H9 (cell line): ENCODE data around the gene OPRD1. TPM values are rescaled to one million over a fixed set of nuclear protein-coding genes. Genes with fewer than 3 reads are reported as not detected.

Source experiments
- DNase-seq: peaks from one replicate; pipeline ENCODE4 v3.0.0-alpha.2; 2017
- H2AFZ ChIP-seq: one replicate; pipeline ENCODE4 v1.6.1; 2013; ENCODE audit warnings: mild to moderate bottlenecking, low read length, control low read depth, moderate library complexity
- H2AK5ac ChIP-seq: 2 replicates; pipeline ENCODE4 v1.6.1; 2013; ENCODE audit warnings: low read length, control low read depth, mixed read lengths; ENCODE audit not compliant: insufficient read length
- H2BK120ac ChIP-seq: one replicate; pipeline ENCODE4 v1.6.1; 2013; ENCODE audit warnings: low read depth, mild to moderate bottlenecking, low read length, control low read depth, inconsistent platforms; ENCODE audit not compliant: poor library complexity, severe bottlenecking
- H2BK12ac ChIP-seq: 2 replicates; pipeline ENCODE4 v1.6.1; 2013; ENCODE audit warnings: low read length, control low read depth, mixed read lengths, low read depth; ENCODE audit not compliant: insufficient read length
- H2BK15ac ChIP-seq: 2 replicates; pipeline ENCODE4 v1.6.1; 2013; ENCODE audit warnings: low read depth, low read length, control low read depth
- H2BK20ac ChIP-seq: one replicate; pipeline ENCODE4 v1.6.1; 2013; ENCODE audit warnings: low read depth, mild to moderate bottlenecking, low read length, control low read depth, inconsistent platforms; ENCODE audit not compliant: poor library complexity, severe bottlenecking
- H2BK5ac ChIP-seq: 2 replicates; pipeline ENCODE4 v1.6.1; 2013; ENCODE audit warnings: low read length, control low read depth, mixed read lengths; ENCODE audit not compliant: insufficient read length
- H3K14ac ChIP-seq: 2 replicates; pipeline ENCODE4 v1.6.1; 2013; ENCODE audit warnings: low read length, control low read depth; ENCODE audit not compliant: insufficient read depth
- H3K18ac ChIP-seq: 2 replicates; pipeline ENCODE4 v1.6.1; 2013; ENCODE audit warnings: low read depth, mild to moderate bottlenecking, mixed read lengths, low read length, control low read depth; ENCODE audit not compliant: insufficient read length
- H3K23ac ChIP-seq: 2 replicates; pipeline ENCODE4 v1.6.1; 2013; ENCODE audit warnings: low read length, control low read depth, mixed read lengths, low read depth; ENCODE audit not compliant: insufficient read length
- H3K23me2 ChIP-seq: 2 replicates; pipeline ENCODE4 v1.6.1; 2013; ENCODE audit warnings: low read depth, mild to moderate bottlenecking, mixed read lengths, low read length, control low read depth; ENCODE audit not compliant: insufficient read length, poor library complexity, severe bottlenecking
- H3K27ac ChIP-seq: 2 replicates; pipeline ENCODE4 v1.5.1; 2013; ENCODE audit warnings: low read length, control low read depth, mixed read lengths, low read depth; ENCODE audit not compliant: insufficient read length
- H3K27me3 ChIP-seq: 2 replicates; pipeline ENCODE4 v1.6.1; 2013; ENCODE audit warnings: low read length, control low read depth, inconsistent platforms; ENCODE audit not compliant: insufficient read depth
- H3K4ac ChIP-seq: 2 replicates; pipeline ENCODE4 v1.6.1; 2013; ENCODE audit warnings: low read depth, mild to moderate bottlenecking, control low read depth, inconsistent platforms, low read length, moderate library complexity
- H3K4me1 ChIP-seq: 2 replicates; pipeline ENCODE4 v1.6.1; 2013; ENCODE audit warnings: low read length, control low read depth, inconsistent platforms; ENCODE audit not compliant: insufficient read depth
- H3K4me2 ChIP-seq: 2 replicates; pipeline ENCODE4 v1.6.1; 2013; ENCODE audit warnings: low read length, control low read depth, mixed read lengths; ENCODE audit not compliant: insufficient read length, insufficient read depth
- H3K56ac ChIP-seq: 2 replicates; pipeline ENCODE4 v1.6.1; 2013; ENCODE audit warnings: low read depth, mild to moderate bottlenecking, mixed read lengths, low read length, control low read depth; ENCODE audit not compliant: insufficient read length
- H3K79me1 ChIP-seq: 2 replicates; pipeline ENCODE4 v1.6.1; 2013; ENCODE audit warnings: low read depth, mild to moderate bottlenecking, moderate library complexity, low read length, control low read depth, inconsistent platforms; ENCODE audit not compliant: insufficient read depth, poor library complexity, severe bottlenecking
- H3K79me2 ChIP-seq: 2 replicates; pipeline ENCODE4 v1.6.1; 2013; ENCODE audit warnings: low read length, control low read depth, inconsistent platforms; ENCODE audit not compliant: insufficient read depth
- H3K9ac ChIP-seq: 2 replicates; pipeline ENCODE4 v1.6.1; 2013; ENCODE audit warnings: low read length, control low read depth, mixed read lengths; ENCODE audit not compliant: insufficient read length; ENCODE audit errors: extremely low read depth
- H3K9me3 ChIP-seq: one replicate; pipeline ENCODE4 v1.6.1; 2013; ENCODE audit warnings: low read depth, low read length, inconsistent platforms; ENCODE audit not compliant: control insufficient read depth
- H3T11ph ChIP-seq: one replicate; pipeline ENCODE4 v1.6.1; 2013; ENCODE audit warnings: mild to moderate bottlenecking, low read length, control low read depth, inconsistent platforms
- H4K20me1 ChIP-seq: one replicate; pipeline ENCODE4 v1.6.1; 2013; ENCODE audit not compliant: control insufficient read depth, insufficient read length, insufficient read depth
- H4K5ac ChIP-seq: 2 replicates; pipeline ENCODE4 v1.6.1; 2013; ENCODE audit warnings: low read depth, mild to moderate bottlenecking, mixed read lengths, low read length, control low read depth; ENCODE audit not compliant: insufficient read length
- H4K8ac ChIP-seq: replicated peaks from 2 replicates; pipeline ENCODE4 v1.6.1; 2013; ENCODE audit warnings: low read length, control low read depth, mixed read lengths, low read depth; ENCODE audit not compliant: insufficient read length
- H4K91ac ChIP-seq: 2 replicates; pipeline ENCODE4 v1.6.1; 2013; ENCODE audit warnings: low read depth, mild to moderate bottlenecking, moderate library complexity, mixed read lengths, low read length, control low read depth; ENCODE audit not compliant: insufficient read length
- H3K27ac Mint-ChIP-seq, 3 experiments: 2 replicates in 2 of 3; 3 replicates in 1 of 3; pipeline ENCODE4 v1.8.0; 2020 to 2021; ENCODE audit warnings: mixed read lengths in 3 of 3, mild to moderate bottlenecking in 1 of 3, moderate library complexity in 1 of 3
- H3K27me3 Mint-ChIP-seq: 2 replicates; pipeline ENCODE4 v1.8.0; 2021; ENCODE audit warnings: low read depth, mild to moderate bottlenecking, moderate library complexity, mixed read lengths
- H3K36me3 Mint-ChIP-seq, 3 experiments: 2 replicates in 2 of 3; 3 replicates in 1 of 3; pipeline ENCODE4 v1.8.0; 2020 to 2021; ENCODE audit warnings: low read depth in 3 of 3, mixed read lengths in 3 of 3; ENCODE audit not compliant: insufficient read depth in 1 of 3
- H3K4me1 Mint-ChIP-seq, 2 experiments: 2 replicates each; pipeline ENCODE4 v1.8.0; 2020; ENCODE audit warnings: mixed read lengths in 2 of 2
- H3K4me3 Mint-ChIP-seq, 2 experiments: 2 replicates in 1 of 2; 3 replicates in 1 of 2; pipeline ENCODE4 v1.8.0; 2020 to 2021; ENCODE audit warnings: mild to moderate bottlenecking in 2 of 2, mixed read lengths in 2 of 2, moderate library complexity in 1 of 2
- H3K9me3 Mint-ChIP-seq, 2 experiments: 2 replicates in 1 of 2; 3 replicates in 1 of 2; pipeline ENCODE4 v1.8.0; 2020; ENCODE audit warnings: mild to moderate bottlenecking in 2 of 2, mixed read lengths in 2 of 2, moderate library complexity in 1 of 2
- WGBS: extraction: QIAGEN DNeasy Blood & Tissue Kit; methylation state at CpG from one replicate; pipeline ENCODE4 v1.1.7; 2013; ENCODE audit warnings: missing lambda C conversion rate, low lambda C conversion rate, mixed read lengths; ENCODE audit not compliant: insufficient read length; ENCODE audit errors: extremely low coverage; 5-methylcytosine and 5-hydroxymethylcytosine counted together
- total RNA-seq: library from RNA; stranded (reverse); gene quantifications from 2 replicates; pipeline ENCODE4 v1.2.1, GENCODE V29; 2021
- TF ChIP-seq, protein P1 (sequence below): fragments of 200-600 bp; sonication (generic); conservative IDR thresholded peaks from 3 replicates; pipeline ENCODE4 v1.8.0; 2021; ENCODE audit warnings: antibody characterized with exemption, mild to moderate bottlenecking

Gene OPRD1
- total RNA-seq, 1 experiment from 2014 or later = 1.8 TPM

DNA sequence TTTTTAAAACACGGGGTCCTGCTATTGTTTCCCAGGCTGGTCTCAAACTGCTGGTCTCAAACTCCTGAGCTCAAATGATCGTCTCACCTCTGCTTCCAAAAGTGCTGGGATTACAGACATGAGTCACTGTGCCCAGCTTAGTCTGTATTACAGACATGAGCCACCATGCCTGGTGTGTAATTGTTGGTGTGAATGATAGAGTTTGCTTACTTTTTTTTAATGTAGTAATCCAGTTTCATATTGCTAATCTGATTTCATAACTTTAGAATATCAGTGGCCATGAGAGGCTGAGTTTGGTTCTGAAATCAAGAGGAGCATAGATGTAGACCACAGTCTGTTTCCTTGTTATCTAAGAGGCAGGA is 105.8 kb downstream of the OPRD1 start:
- no peak for DNase-seq
- Histone ChIP-seq H3K79me1 (no peaks in the 10 kb centered on the region), H3T11ph (no peak overlapping the region), H4K5ac (no peak overlapping the region), H2BK120ac (no peak overlapping the region), H2BK12ac (no peak overlapping the region), H3K9me3 (no peaks in the 10 kb centered on the region), H2BK15ac (no peak overlapping the region), H3K4me2 (no peak overlapping the region), H3K27me3 (no peaks in the 10 kb centered on the region), H3K4ac (no peak overlapping the region), H2AK5ac (no peak overlapping the region), H3K27ac (no peak overlapping the region), H4K8ac (no peak overlapping the region), H3K79me2 (peaks cover 2% of the 10 kb centered on the region; the same call in 1 of the 2 replicates), H2BK20ac (no peak overlapping the region), H2AFZ (no peak overlapping the region), H3K56ac (no peak overlapping the region), H3K4me1 (peaks cover 2% of the 10 kb centered on the region; the same call in 1 of the 2 replicates), H3K23ac (no peak overlapping the region), H3K9ac (no peak overlapping the region), H3K14ac (no peak overlapping the region), H4K91ac (no peak overlapping the region), H4K20me1 (no peaks in the 10 kb centered on the region), H2BK5ac (no peak overlapping the region), H3K23me2 (peaks cover 4% of the 10 kb centered on the region), H3K18ac (no peak overlapping the region)
- no CpG with 5 or more reads among the region's 2 CpGs for WGBS
- TF ChIP-seq, protein P1, sequence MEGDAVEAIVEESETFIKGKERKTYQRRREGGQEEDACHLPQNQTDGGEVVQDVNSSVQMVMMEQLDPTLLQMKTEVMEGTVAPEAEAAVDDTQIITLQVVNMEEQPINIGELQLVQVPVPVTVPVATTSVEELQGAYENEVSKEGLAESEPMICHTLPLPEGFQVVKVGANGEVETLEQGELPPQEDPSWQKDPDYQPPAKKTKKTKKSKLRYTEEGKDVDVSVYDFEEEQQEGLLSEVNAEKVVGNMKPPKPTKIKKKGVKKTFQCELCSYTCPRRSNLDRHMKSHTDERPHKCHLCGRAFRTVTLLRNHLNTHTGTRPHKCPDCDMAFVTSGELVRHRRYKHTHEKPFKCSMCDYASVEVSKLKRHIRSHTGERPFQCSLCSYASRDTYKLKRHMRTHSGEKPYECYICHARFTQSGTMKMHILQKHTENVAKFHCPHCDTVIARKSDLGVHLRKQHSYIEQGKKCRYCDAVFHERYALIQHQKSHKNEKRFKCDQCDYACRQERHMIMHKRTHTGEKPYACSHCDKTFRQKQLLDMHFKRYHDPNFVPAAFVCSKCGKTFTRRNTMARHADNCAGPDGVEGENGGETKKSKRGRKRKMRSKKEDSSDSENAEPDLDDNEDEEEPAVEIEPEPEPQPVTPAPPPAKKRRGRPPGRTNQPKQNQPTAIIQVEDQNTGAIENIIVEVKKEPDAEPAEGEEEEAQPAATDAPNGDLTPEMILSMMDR = no peak
- H3K9me3 Mint-ChIP-seq = no peaks in the 10 kb centered on the region; a peak in 1 of 5 replicates
- peaks cover 12 to 33% of the 10 kb centered on the region in 2 experiments for H3K4me1 Mint-ChIP-seq
- peak overlapping the region in 1 of 3 experiments; percentile 44; a peak in 1 of 7 replicates for H3K27ac Mint-ChIP-seq
- H3K36me3 Mint-ChIP-seq = no peaks in the 10 kb centered on the region; a peak in 1 of 7 replicates
- H3K27me3 Mint-ChIP-seq = peaks cover 3% of the 10 kb centered on the region; the same call in 1 of the 2 replicates
- H3K4me3 Mint-ChIP-seq = peak overlapping the region in 1 of 2 experiments; percentile 42; a peak in 1 of 5 replicates

Other genes starting within 250 kb of the OPRD1 start
- 13.2 and 15.6 TPM in 2 replicates for gene RAB42, start 219.9 kb upstream of the OPRD1 start, total RNA-seq
- gene TAF12, start 169.1 kb upstream of the OPRD1 start, total RNA-seq = 22.1 and 23.6 TPM in 2 replicates
- not detected in 2 replicates for gene RNU11, start 163.6 kb upstream of the OPRD1 start, total RNA-seq
- gene GMEB1, start 143.4 kb upstream of the OPRD1 start, total RNA-seq = 17.0 and 17.1 TPM in 2 replicates
- gene YTHDF2, start 75.2 kb upstream of the OPRD1 start, total RNA-seq = 196 and 200 TPM in 2 replicates
- 72.5 and 75.4 TPM in 2 replicates for gene EPB41, start 102.4 kb downstream of the OPRD1 start, total RNA-seq